SK-N-SH treated with all-trans-retinoic acid at 6 μM for 48 hours (cell line): Measurements from ENCODE around the gene IWS1.
A peak's percentile ranks its signal among the peaks of the same experiment; 100 is the strongest.
"Not testable (repeated sequence)": the region's sequence is repeated elsewhere in the genome, so short reads cannot be mapped to it uniquely, and the experiment has no call there.

Experiments used
- ATAC-seq: fragments of 200-7000 bp; cut with Tn5 transposase; 3 replicates; pipeline ENCODE4 v1.9.1; 2020; ENCODE audit warnings: mild to moderate bottlenecking, moderate library complexity
- ARNTL ChIP-seq: fragments of 450-650 bp; formaldehyde crosslinking; IDR thresholded peaks from 2 replicates; pipeline ENCODE4 v1.5.0; 2020; ENCODE audit warnings: low read depth, mild to moderate bottlenecking, moderate library complexity, borderline replicate concordance
- BACH2 ChIP-seq: fragments of 250-450 bp; sonication (Bioruptor Pico); IDR thresholded peaks from 2 replicates; pipeline ENCODE4 v1.9.0; 2021; ENCODE audit warnings: mild to moderate bottlenecking, borderline replicate concordance
- CREB5 ChIP-seq: fragments of 250-450 bp; sonication (Bioruptor Pico); IDR thresholded peaks from 2 replicates; pipeline ENCODE4 v1.5.1; 2020; ENCODE audit warnings: low read depth, mild to moderate bottlenecking, moderate library complexity
- CSDC2 ChIP-seq: fragments of 250-450 bp; sonication (Bioruptor Pico); IDR thresholded peaks from 2 replicates; pipeline ENCODE4 v1.5.0; 2020; ENCODE audit warnings: mild to moderate bottlenecking, moderate library complexity
- ESRRG ChIP-seq: fragments of 250-450 bp; sonication (Bioruptor Pico); IDR thresholded peaks from 2 replicates; pipeline ENCODE4 v1.6.1; 2021; ENCODE audit warnings: mild to moderate bottlenecking
- GLIS3 ChIP-seq: fragments of 250-450 bp; sonication (Bioruptor Pico); IDR thresholded peaks from 2 replicates; pipeline ENCODE4 v1.5.0; 2020; ENCODE audit warnings: mild to moderate bottlenecking, moderate library complexity
- ISL1 ChIP-seq: fragments of 250-450 bp; sonication (Bioruptor Pico); IDR thresholded peaks from 2 replicates; pipeline ENCODE4 v2.1.2; 2022; ENCODE audit warnings: mild to moderate bottlenecking, moderate library complexity
- OSR1 ChIP-seq: fragments of 250-450 bp; sonication (Bioruptor Pico); IDR thresholded peaks from 2 replicates; pipeline ENCODE4 v1.8.0; 2022; ENCODE audit warnings: moderate library complexity, mild to moderate bottlenecking, inconsistent platforms
- POU6F1 ChIP-seq: fragments of 250-450 bp; sonication (Bioruptor Pico); IDR thresholded peaks from 2 replicates; pipeline ENCODE4 v1.8.0; 2021; ENCODE audit warnings: low read depth, mild to moderate bottlenecking, moderate library complexity, borderline replicate concordance
- PPARA ChIP-seq: fragments of 250-450 bp; sonication (Bioruptor Pico); IDR thresholded peaks from 2 replicates; pipeline ENCODE4 v1.5.0; 2020; ENCODE audit warnings: mild to moderate bottlenecking, borderline replicate concordance
- RARB ChIP-seq: fragments of 250-450 bp; sonication (Bioruptor Pico); IDR thresholded peaks from 2 replicates; pipeline ENCODE4 v1.8.0; 2021; ENCODE audit warnings: mild to moderate bottlenecking, moderate library complexity
- TCF4 ChIP-seq: fragments of 250-450 bp; sonication (Bioruptor Pico); IDR thresholded peaks from 2 replicates; pipeline ENCODE4 v1.8.0; 2021; ENCODE audit warnings: mild to moderate bottlenecking, moderate library complexity, borderline replicate concordance
- TOX ChIP-seq: fragments of 250-450 bp; sonication (Bioruptor Pico); IDR thresholded peaks from 2 replicates; pipeline ENCODE4 v1.8.0; 2021; ENCODE audit warnings: mild to moderate bottlenecking, moderate library complexity, borderline replicate concordance
- ZC3H10 ChIP-seq: fragments of 250-450 bp; sonication (Bioruptor Pico); IDR thresholded peaks from 2 replicates; pipeline ENCODE4 v1.5.1; 2021; ENCODE audit warnings: mild to moderate bottlenecking, moderate library complexity
- ZFP3 ChIP-seq: fragments of 250-450 bp; sonication (Bioruptor Pico); IDR thresholded peaks from 2 replicates; pipeline ENCODE4 v1.5.0; 2020; ENCODE audit warnings: mild to moderate bottlenecking, moderate library complexity
- ZNF565 ChIP-seq: fragments of 450-650 bp; formaldehyde crosslinking; conservative IDR thresholded peaks from 2 replicates; pipeline ENCODE4 v1.5.0; 2020; ENCODE audit warnings: low read depth, mild to moderate bottlenecking, moderate library complexity
- ZNF70 ChIP-seq: fragments of 450-650 bp; formaldehyde crosslinking; IDR thresholded peaks from 2 replicates; pipeline ENCODE4 v1.5.0; 2020; ENCODE audit warnings: mild to moderate bottlenecking, moderate library complexity
- ZNF8 ChIP-seq: fragments of 450-650 bp; formaldehyde crosslinking; IDR thresholded peaks from 2 replicates; pipeline ENCODE4 v1.5.0; 2020; ENCODE audit warnings: mild to moderate bottlenecking, moderate library complexity
- TF ChIP-seq, protein P1 (sequence below): fragments of 250-450 bp; sonication (Bioruptor Pico); IDR thresholded peaks from 2 replicates; pipeline ENCODE4 v1.8.0; 2020; ENCODE audit warnings: mild to moderate bottlenecking, moderate library complexity, borderline replicate concordance
- TF ChIP-seq, protein P2 (sequence below): fragments of 250-450 bp; sonication (Bioruptor Pico); IDR thresholded peaks from 2 replicates; pipeline ENCODE4 v1.5.1; 2021; ENCODE audit warnings: mild to moderate bottlenecking, moderate library complexity

The IWS1 gene

DNA sequence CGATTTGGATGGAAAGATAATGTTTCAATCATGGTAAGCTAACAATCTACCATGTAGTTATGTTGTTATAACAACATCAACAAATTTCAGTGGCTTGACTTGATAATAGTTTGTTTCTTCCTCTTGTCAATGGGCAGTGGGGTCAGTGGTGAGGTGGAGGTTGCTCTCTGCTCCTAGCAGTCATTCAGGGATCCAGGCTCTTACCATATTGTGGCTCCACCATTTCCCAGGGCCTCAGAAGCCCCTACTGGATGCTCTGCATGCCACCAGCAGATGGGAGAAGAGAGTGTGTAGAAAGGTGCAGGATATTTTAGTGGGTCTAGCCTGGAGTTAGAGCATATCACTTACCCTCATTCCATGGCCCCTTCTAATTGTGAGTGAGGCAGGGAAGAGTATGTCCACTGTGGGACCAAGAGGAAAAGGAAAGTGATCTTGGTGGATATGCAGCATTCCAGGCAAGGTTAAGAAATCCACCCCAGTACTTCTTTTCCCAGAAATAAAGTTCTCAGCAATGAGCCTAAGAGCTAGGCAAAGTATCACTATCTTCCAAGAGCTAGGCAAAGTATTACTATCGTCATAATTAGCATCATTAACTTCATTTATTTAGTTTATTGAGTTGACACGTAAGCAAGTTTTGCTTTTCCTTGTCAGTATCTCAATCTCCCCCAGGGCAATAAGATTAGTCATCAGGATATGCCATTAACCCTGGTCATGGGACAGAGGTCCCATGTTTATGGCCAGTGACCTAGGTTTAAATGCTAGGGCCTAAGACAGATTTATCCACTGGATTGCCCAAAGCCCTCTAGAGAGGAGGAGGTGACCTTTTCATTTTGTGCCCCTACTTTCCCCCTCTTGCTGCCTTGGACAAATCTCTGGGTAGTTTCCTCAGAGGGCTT lies 4.2 kb upstream of the IWS1 start:
- no peak for ATAC-seq
- TF ChIP-seq ZNF565: no peak
- TF ChIP-seq GLIS3 (CRISPR knock-in tag): no peak
- TF ChIP-seq ARNTL (CRISPR knock-in tag): no peak
- no peak for TF ChIP-seq ESRRG (CRISPR knock-in tag)
- no peak for TF ChIP-seq ZFP3 (CRISPR knock-in tag)
- TF ChIP-seq PPARA (CRISPR knock-in tag): no peak
- TF ChIP-seq CSDC2 (CRISPR knock-in tag): no peak
- no peak for TF ChIP-seq CREB5
- no peak for TF ChIP-seq ZNF8 (CRISPR knock-in tag)
- TF ChIP-seq RARB (CRISPR knock-in tag): no peak
- TF ChIP-seq BACH2: no peak
- TF ChIP-seq, protein P1, sequence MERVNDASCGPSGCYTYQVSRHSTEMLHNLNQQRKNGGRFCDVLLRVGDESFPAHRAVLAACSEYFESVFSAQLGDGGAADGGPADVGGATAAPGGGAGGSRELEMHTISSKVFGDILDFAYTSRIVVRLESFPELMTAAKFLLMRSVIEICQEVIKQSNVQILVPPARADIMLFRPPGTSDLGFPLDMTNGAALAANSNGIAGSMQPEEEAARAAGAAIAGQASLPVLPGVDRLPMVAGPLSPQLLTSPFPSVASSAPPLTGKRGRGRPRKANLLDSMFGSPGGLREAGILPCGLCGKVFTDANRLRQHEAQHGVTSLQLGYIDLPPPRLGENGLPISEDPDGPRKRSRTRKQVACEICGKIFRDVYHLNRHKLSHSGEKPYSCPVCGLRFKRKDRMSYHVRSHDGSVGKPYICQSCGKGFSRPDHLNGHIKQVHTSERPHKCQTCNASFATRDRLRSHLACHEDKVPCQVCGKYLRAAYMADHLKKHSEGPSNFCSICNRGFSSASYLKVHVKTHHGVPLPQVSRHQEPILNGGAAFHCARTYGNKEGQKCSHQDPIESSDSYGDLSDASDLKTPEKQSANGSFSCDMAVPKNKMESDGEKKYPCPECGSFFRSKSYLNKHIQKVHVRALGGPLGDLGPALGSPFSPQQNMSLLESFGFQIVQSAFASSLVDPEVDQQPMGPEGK (CRISPR knock-in tag): no peak
- TF ChIP-seq POU6F1 (CRISPR knock-in tag): no peak
- no peak for TF ChIP-seq OSR1 (CRISPR knock-in tag)
- no peak for TF ChIP-seq ISL1 (CRISPR knock-in tag)
- TF ChIP-seq, protein P2, sequence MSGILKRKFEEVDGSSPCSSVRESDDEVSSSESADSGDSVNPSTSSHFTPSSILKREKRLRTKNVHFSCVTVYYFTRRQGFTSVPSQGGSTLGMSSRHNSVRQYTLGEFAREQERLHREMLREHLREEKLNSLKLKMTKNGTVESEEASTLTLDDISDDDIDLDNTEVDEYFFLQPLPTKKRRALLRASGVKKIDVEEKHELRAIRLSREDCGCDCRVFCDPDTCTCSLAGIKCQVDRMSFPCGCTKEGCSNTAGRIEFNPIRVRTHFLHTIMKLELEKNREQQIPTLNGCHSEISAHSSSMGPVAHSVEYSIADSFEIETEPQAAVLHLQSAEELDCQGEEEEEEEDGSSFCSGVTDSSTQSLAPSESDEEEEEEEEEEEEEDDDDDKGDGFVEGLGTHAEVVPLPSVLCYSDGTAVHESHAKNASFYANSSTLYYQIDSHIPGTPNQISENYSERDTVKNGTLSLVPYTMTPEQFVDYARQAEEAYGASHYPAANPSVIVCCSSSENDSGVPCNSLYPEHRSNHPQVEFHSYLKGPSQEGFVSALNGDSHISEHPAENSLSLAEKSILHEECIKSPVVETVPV (CRISPR knock-in tag): no peak
- no peak for TF ChIP-seq ZC3H10 (CRISPR knock-in tag)
- no peak for TF ChIP-seq TOX
- TF ChIP-seq ZNF70 (CRISPR knock-in tag): no peak

- ATAC-seq: not testable (repeated sequence)
Observed at GRCh38 chr2:127529416-127529815, 3.1 kb upstream of the IWS1 start.

- TF ChIP-seq ZNF8 (CRISPR knock-in tag): no peak
- no peak for TF ChIP-seq ISL1 (CRISPR knock-in tag)
- no peak for TF ChIP-seq ARNTL (CRISPR knock-in tag)
- TF ChIP-seq TCF4 (CRISPR knock-in tag): no peak
- no peak for ATAC-seq
Observed at GRCh38 chr2:127528487-127528886, 2.2 kb upstream of the IWS1 start.

DNA sequence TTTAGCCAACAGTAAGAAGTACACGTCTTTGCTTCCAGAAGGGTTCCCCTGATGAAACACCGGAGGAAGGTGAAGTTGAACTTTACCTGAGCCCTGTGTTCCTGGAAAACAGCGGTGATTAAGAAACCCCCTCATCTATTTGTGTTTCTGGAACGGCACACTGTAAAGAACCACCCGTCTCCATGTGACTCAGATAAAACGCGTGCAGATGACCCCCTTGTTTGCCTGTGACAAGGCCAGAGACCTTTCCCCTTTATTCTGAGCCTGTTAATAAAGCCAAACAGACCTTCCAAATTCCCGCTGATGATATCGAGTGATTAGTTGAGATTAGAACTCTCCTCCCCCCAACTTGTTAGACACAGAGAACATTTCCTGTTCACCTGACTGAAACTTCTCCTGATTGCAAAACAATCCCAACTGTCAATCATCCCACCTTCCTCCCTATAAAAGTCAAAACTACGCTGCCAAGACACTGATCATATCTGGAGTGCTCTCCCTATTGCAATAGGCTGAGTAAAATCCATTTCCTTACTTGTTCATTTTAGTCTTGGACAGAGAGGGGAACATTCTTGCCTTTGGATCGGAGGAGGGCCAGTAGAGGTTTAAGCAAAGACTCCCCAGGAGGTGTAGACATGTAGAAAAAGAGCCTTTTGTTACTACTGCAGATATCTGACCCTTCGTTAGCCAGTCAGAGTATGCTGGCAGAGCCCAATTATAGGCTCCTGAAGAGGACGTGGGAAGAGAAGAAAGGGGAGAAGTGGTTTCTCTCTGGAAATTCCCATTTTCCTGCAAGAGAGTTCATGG lies 914 bp upstream of the IWS1 start:
- TF ChIP-seq ZNF70 (CRISPR knock-in tag): no peak
- TF ChIP-seq TCF4 (CRISPR knock-in tag): no peak
- no peak for TF ChIP-seq ZFP3 (CRISPR knock-in tag)
- ATAC-seq: peak; percentile 9
